Measurements from ENCODE around the gene SAMD14. TPM values are rescaled to one million over a fixed set of nuclear protein-coding genes. Genes with fewer than 3 reads are reported as not detected.

Gene SAMD14
- total and polyA plus RNA-seq, 12 donors: 1.1 to 12.6 (median 3.3) TPM

DNA sequence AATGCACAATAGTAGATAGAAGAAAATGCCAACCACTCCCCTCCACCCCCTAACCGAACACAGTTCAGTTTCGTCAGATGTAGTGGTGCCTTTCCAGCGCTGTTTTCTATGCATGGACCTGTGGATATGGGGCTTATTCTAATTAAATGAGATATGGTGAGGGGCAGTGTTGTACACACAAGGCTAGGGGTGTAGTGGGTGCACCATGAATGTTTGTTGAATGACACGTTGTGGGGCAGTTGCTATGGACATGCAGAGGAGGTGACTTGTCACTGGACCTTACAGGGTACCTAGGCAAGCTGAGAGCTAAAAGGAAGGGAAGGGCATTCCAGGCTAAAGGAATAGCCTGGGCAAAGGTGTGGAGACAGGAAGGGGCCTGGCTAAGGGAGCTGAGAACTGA is 31.4 kb downstream of the SAMD14 start:
- H3K4me1 ChIP-seq (replicated peaks in 1 of 2): peaks cover 39 to 45% of the 10 kb centered on the region in 2 donors
- no peaks in the 10 kb centered on the region for H3K9me3 ChIP-seq (replicated peaks in 1 of 3)
- H3K4me3 ChIP-seq: no peak overlapping the region
- H3K36me3 ChIP-seq (replicated peaks in 1 of 2): peaks cover 0 to 23% of the 10 kb centered on the region in 2 donors
- intact Hi-C loops (cut with DNase I): loop anchor here in 1 of 2 donors (5.0 kb wide), 1 partner anchor 49 kb away; no protein-coding TSS in a partner anchor
- 83 to 88% (median 88%) methylated on average over 4 of the region's 4 CpGs for WGBS, 4 donors
- H3K27me3 ChIP-seq: no peaks in the 10 kb centered on the region
- peak overlapping the region in 1 of 5 donors; percentile 48 for H3K27ac ChIP-seq
- TF ChIP-seq POLR2A (IDR thresholded peaks at IDR 0.05): no peak
- no peak for DNase-seq

GRCh38 chr17:50097926-50098325 is 32.0 kb downstream of the SAMD14 start:
- Histone ChIP-seq H3K27ac (no peak overlapping the region), H3K4me1 (replicated peaks in 1 of 2) (peaks cover 38 to 40% of the 10 kb centered on the region in 2 donors)
- intact Hi-C loops (cut with DNase I): loop anchor here in 1 of 2 donors (5.0 kb wide), 1 partner anchor 49 kb away; no protein-coding TSS in a partner anchor

GRCh38 chr17:50097455-50097854 is 32.5 kb downstream of the SAMD14 start:
- DNase-seq: no peak
- intact Hi-C loops (cut with DNase I): loop anchor here in 1 of 2 donors (5.0 kb wide), 1 partner anchor 50 kb away; no protein-coding TSS in a partner anchor
- 74 to 88% (median 78%) methylated on average over 6 to 7 of the region's 7 CpGs for WGBS, 4 donors
- TF ChIP-seq POLR2A (IDR thresholded peaks at IDR 0.05): no peak
- no peak for TF ChIP-seq CTCF (IDR thresholded peaks at IDR 0.05)
- Histone ChIP-seq H3K9me3 (replicated peaks in 1 of 3) (no peaks in the 10 kb centered on the region), H3K27ac (peak overlapping the region in 1 of 5 donors; percentile 83), H3K4me1 (replicated peaks in 1 of 2) (peaks cover 33 to 35% of the 10 kb centered on the region in 2 donors), H3K4me3 (no peak overlapping the region), H3K27me3 (no peaks in the 10 kb centered on the region), H3K36me3 (replicated peaks in 1 of 2) (peaks cover 0 to 23% of the 10 kb centered on the region in 2 donors)

More at GRCh38 chr17:50097926-50098325, 32.0 kb downstream of the SAMD14 start:
- Histone ChIP-seq H3K9me3 (replicated peaks in 1 of 3) (no peaks in the 10 kb centered on the region), H3K4me3 (no peak overlapping the region), H3K27me3 (no peaks in the 10 kb centered on the region), H3K36me3 (replicated peaks in 1 of 2) (peaks cover 0 to 23% of the 10 kb centered on the region in 2 donors)
- TF ChIP-seq POLR2A (IDR thresholded peaks at IDR 0.05): no peak
- no peak for TF ChIP-seq CTCF (IDR thresholded peaks at IDR 0.05)
- DNase-seq: no peak
- WGBS, 4 donors: 77 to 85% (median 84%) methylated on average over 4 of the region's 4 CpGs

GRCh38 chr17:50096758-50097157 is 33.2 kb downstream of the SAMD14 start:
- Histone ChIP-seq H3K27ac (peak overlapping the region in 3 of 5 donors; percentile 81 to 84 (median 83)), H3K4me3 (peak overlapping the region in 1 of 4 donors; percentile 87)
- intact Hi-C loops (cut with DNase I): loop anchor here in 1 of 2 donors (5.0 kb wide), 1 partner anchor 51 kb away; no protein-coding TSS in a partner anchor

More at GRCh38 chr17:50096758-50097157, 33.2 kb downstream of the SAMD14 start:
- TF ChIP-seq CTCF (IDR thresholded peaks at IDR 0.05) (no peak), POLR2A (IDR thresholded peaks at IDR 0.05) (no peak)
- H3K4me1 ChIP-seq (replicated peaks in 1 of 2): peaks cover 26 to 28% of the 10 kb centered on the region in 2 donors
- H3K9me3 ChIP-seq (replicated peaks in 1 of 3): no peaks in the 10 kb centered on the region
- H3K36me3 ChIP-seq (replicated peaks in 1 of 2): peaks cover 0 to 23% of the 10 kb centered on the region in 2 donors
- no peak for DNase-seq
- H3K27me3 ChIP-seq: no peaks in the 10 kb centered on the region
- 37 to 48% (median 45%) methylated on average over 2 to 3 of the region's 3 CpGs for WGBS, 4 donors
